ENCODE results near the gene TMEM30A.
A peak's percentile ranks its signal among the peaks of the same experiment; 100 is the strongest.

The TMEM30A gene

DNA sequence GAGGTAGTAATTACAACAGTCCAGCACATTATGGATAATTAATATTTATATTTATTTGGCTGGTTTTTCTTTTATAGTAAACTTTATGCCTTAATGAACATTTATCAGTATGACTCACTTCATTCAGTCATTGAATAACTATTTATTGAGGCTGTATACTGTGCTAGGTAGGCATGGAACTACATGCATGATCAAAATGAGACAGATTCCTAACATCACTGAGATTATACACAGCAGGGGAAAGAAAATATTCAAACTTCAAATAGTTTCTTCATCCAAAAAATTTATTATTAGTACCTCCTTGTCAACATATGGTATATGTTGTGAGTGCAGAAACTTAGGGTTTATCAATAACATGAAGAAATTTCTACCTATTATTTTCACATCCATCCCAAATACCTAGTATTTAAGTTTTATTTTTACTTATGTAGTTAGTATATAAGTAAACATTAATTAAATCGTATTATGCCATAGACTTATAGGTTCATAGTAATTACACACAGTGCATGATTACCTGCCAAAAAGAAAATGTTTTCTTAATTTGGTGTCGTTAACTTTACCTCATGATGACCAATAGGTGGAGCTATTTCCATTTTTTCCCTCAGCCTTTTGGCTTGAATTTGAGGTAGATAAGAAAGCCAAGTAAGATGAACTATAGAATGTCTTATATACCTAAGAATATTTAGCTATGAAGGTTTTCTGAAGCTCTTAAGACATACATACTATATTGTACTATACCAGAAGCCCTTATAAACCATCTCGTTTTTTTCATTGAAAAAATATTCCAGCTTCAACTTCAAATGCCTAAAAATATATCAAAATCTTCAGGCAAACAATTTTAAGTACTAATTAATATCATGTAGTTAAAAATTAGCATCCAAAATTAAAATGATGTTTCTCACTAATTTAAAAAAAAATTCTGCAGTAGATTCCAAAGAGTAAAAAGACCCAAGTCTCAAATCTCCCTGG lies 12.5 kb upstream of the TMEM30A start:
- TF ChIP-seq, protein P1, sequence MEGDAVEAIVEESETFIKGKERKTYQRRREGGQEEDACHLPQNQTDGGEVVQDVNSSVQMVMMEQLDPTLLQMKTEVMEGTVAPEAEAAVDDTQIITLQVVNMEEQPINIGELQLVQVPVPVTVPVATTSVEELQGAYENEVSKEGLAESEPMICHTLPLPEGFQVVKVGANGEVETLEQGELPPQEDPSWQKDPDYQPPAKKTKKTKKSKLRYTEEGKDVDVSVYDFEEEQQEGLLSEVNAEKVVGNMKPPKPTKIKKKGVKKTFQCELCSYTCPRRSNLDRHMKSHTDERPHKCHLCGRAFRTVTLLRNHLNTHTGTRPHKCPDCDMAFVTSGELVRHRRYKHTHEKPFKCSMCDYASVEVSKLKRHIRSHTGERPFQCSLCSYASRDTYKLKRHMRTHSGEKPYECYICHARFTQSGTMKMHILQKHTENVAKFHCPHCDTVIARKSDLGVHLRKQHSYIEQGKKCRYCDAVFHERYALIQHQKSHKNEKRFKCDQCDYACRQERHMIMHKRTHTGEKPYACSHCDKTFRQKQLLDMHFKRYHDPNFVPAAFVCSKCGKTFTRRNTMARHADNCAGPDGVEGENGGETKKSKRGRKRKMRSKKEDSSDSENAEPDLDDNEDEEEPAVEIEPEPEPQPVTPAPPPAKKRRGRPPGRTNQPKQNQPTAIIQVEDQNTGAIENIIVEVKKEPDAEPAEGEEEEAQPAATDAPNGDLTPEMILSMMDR (conservative IDR thresholded peaks at IDR 0.05; ENCODE audit: low read length), result peak; percentile 81
- peak; percentile 64 for DNase-seq (ENCODE audit: low read depth)
- H3K4me3 ChIP-seq (ENCODE audit: low read length), result no peak overlapping the region

DNA sequence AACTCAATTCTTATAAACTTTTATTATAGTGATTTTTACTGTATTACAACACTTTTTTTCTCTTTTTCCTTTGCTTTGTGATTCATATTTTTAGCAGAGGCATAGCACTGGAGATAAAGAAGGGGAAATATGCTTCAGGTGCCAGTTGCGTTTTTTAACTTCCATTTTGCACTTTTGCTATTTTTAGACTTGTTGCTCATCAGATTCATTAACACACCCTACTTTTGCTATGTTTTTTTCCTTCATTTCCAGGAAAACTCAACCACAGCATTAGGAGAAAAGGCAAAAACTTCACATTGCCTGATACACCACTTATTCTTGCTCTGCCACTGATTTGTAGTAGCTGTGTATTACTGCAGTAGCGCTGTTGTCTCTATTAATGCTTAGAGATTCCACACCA lies 8.0 kb upstream of the TMEM30A start:
- no peak for DNase-seq (ENCODE audit: low read depth)
- TF ChIP-seq, protein P1 (conservative IDR thresholded peaks at IDR 0.05; ENCODE audit: low read length), result no peak
- no peak overlapping the region for H3K4me3 ChIP-seq (ENCODE audit: low read length)

DNA sequence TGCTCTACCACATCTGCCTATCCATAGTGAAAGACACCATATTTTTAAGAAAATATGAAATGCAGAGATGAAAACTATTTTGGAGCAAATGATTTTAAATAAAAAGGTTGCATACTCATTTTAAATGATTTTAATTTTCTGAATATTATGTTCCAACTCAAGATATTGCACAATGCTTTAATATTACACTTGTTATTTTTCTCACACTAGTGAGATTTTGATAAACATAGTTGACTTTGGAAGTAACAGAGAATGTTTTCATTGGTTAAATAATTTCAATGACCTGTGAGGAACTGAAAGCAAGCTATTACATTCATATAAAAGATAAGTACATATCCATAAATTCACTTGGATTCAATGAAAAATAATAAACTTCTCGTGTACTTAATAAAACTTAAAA lies 7.2 kb upstream of the TMEM30A start:
- H3K4me3 ChIP-seq (ENCODE audit: low read length), result no peak overlapping the region
- DNase-seq (ENCODE audit: low read depth), result no peak
- TF ChIP-seq, protein P1 (conservative IDR thresholded peaks at IDR 0.05; ENCODE audit: low read length), result no peak

DNA sequence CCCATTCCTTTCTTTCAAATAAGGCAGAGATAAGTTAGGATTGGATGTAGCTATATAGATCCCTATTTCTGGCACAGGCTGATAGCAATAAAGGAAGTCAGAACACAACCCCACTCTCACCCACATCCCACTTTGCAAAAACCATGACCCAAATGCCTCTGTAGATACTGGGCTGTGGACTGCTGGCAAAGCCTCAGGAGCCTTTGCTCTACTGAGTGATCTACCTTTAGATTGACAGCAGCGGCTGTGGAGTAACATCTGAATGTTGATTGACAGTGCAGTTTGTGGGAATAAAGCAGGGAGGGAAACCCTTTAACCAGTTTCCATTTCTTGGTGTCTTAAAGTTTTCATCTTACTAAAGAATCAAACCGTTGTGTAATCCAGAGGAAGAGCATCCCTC lies 6.7 kb upstream of the TMEM30A start:
- DNase-seq (ENCODE audit: low read depth), result no peak
- no peak overlapping the region for H3K4me3 ChIP-seq (ENCODE audit: low read length)
- TF ChIP-seq, protein P1 (conservative IDR thresholded peaks at IDR 0.05; ENCODE audit: low read length), result no peak

DNA sequence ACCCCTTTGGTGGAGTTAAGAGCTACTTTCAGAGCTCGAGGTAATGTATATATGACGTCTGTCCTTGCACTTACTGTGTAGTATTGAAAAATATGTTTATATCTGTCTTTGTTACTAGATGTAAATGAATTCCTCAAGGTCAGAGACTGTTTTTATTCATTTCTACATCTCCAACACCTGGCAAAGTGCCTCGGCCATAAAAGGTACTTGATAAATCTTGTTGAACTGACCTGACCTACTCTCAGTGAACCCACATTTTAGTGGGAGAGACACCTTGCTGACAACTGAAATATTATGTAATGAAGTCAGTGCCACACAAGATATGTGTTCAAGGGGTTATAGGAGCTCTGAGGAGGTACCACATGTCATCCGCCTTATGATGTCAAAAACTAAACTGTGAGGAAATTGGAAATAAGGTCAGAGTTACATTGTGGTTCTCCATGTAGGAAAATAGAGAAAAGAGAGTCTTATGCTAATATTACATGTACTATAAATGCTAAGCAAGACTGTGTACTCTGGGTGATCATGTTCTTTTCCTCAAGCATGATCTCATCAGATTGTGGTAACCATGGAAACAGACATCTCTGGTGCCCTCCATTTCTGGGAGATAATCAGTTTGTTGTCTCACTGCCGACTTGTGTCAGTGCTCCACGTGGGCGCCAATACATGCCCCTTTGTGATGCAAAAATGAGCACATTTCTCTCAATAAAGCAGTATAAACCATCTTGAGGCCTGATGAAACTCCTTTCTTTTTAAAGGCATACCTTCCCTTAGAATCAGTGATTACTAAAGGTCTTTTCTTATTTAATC lies 5.7 kb upstream of the TMEM30A start:
- no peak overlapping the region for H3K4me3 ChIP-seq (ENCODE audit: low read length)
- no peak for DNase-seq (ENCODE audit: low read depth)
- TF ChIP-seq, protein P1 (conservative IDR thresholded peaks at IDR 0.05; ENCODE audit: low read length), result no peak

DNA sequence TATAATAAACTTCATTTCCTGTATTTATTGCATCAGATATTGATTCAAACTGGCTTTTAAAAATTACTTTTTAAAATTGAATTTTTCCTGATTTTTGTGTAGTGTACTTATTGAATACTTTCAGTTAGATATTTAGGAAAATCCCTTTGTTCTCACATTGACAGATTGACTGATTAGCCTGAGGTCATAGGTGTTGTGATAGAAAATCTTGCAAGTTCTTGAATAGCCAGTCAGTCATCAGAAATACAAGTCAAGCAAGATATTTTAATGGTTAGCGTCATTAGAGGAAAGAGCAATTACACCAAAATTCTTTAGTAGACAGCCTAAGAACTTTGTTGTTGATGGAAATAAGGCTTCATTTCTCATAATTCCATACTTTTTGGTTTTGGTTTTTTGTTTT lies 3.4 kb upstream of the TMEM30A start:
- H3K4me3 ChIP-seq (ENCODE audit: low read length), result no peak overlapping the region
- no peak for DNase-seq (ENCODE audit: low read depth)
- TF ChIP-seq, protein P1 (conservative IDR thresholded peaks at IDR 0.05; ENCODE audit: low read length), result no peak

All from AG10803 (cell line).